Measurements from ENCODE around the gene HLA-DOA. TPM values are rescaled to one million over a fixed set of nuclear protein-coding genes. Genes with fewer than 3 reads are reported as not detected.

Gene HLA-DOA
- polyA plus RNA-seq, 6 donors from 2014 or later = 219 to 598 (median 388) TPM

DNA sequence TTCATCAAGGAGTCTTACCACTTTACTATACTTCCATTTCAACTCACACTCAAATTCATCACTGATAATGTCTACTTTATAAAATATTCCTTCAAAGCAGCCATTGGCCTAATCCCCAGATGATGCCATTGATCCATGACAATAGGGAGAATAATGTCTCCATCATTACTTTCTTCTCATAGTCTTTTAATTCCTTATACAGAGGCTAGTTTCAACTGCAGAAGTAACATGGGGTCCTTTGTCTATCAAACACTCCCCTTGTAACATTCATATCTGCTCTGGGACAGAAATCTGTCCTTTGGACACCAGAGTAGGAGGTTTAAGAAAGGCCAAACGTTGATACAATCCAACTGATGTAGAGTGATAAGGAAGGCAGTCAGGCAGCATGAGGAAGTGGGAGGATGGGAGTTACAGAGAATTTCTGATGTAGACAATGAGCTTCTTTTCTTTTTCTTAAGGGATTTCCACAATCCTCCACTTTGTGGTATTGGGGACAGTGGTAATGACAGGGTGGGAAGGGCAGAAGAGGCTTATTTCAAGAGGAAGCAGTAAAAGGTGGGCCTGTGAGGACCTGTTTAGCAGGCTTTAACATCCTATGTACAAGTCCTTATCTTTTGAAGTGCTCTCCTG, 18.9 kb upstream of the HLA-DOA start:
- Mint-ChIP-seq H3K9me3 (peaks cover 0 to 5% (median 3%) of the 10 kb centered on the region in 7 donors), H3K4me1 (peaks cover 48 to 73% (median 67%) of the 10 kb centered on the region in 3 donors), H3K27ac (peak overlapping the region; percentile 100), H3K36me3 (no peaks in the 10 kb centered on the region), H3K27me3 (no peaks in the 10 kb centered on the region), H3K4me3 (peak overlapping the region; percentile 59 to 96 (median 82))
- DNase-seq (peak; percentile 44), ATAC-seq (ENCODE audit: low read depth in 2 of 2) (no peak)

DNA sequence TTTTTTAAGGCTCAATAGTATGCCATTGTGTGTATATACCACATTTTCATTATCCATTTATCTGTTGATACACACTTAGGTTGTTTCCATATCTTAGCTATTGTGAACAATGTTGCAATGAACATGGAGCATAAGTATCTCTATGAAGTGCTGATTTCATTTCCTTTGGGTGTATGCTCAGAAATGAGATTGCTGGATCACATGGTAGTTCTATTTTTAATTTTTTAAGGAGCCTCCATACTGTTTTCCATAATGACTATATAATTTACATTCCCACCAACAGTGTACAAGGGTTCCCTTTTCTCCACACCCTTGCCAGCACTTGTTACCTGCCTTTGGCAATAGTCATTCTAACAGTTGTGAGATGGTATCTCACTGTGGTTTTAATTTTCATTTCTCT, 15.1 kb upstream of the HLA-DOA start:
- DNase-seq = no peak
- ATAC-seq (ENCODE audit: low read depth in 2 of 2) = no peak
- Mint-ChIP-seq H3K27ac (peak overlapping the region in 3 of 6 donors; percentile 26 to 100 (median 30)), H3K4me3 (no peak overlapping the region), H3K36me3 (no peaks in the 10 kb centered on the region), H3K9me3 (peaks cover 0 to 5% (median 3%) of the 10 kb centered on the region in 7 donors), H3K4me1 (peaks cover 43 to 75% (median 64%) of the 10 kb centered on the region in 3 donors), H3K27me3 (no peaks in the 10 kb centered on the region)

DNA sequence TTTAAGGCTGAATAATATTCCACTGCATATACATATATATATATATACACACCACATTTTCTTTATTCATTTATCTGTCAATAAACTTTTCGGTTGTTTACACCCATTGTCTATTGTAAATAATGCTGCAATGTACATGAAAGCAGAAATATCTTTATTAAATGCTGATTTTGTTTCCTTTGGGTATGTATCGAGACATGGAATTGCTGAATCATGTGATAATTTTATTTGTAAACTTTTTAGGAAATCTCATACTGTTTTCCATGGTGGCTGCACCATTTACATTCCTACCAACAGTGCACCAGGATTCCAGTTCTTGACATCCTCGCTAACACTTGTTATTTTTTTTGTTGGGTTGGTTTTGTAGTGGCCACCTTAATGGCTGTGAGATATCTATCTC, 14.1 kb upstream of the HLA-DOA start:
- peak overlapping the region in 2 of 6 donors; percentile 93 to 100 for H3K27ac Mint-ChIP-seq
- no peaks in the 10 kb centered on the region for H3K36me3 Mint-ChIP-seq
- H3K4me1 Mint-ChIP-seq = peaks cover 45 to 75% (median 64%) of the 10 kb centered on the region in 3 donors
- DNase-seq = no peak
- peaks cover 0 to 5% (median 0%) of the 10 kb centered on the region in 7 donors for H3K9me3 Mint-ChIP-seq
- H3K27me3 Mint-ChIP-seq = no peaks in the 10 kb centered on the region
- no peak for ATAC-seq (ENCODE audit: low read depth in 2 of 2)
- no peak overlapping the region for H3K4me3 Mint-ChIP-seq

DNA sequence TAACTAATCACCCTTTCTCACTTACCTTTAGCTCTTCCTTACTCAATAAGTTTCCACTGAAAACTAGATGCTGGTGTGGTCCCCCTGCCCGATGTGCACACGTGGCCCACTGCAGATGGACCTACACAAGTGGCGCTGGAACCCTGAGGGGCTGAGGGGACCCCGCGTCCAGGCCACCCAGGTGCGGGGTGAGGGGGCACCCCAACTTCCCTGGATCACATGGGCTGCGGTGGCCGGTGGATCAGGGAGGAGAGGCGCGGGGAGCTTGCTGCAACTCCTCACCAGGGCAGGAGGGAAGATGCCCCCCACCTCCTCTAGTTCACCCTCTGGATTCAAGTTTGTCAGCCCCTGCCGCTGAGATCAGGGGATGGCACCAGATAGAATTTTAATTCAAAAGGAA, 12.5 kb upstream of the HLA-DOA start:
- ATAC-seq (ENCODE audit: low read depth in 2 of 2) = no peak
- Mint-ChIP-seq H3K36me3 (no peaks in the 10 kb centered on the region), H3K27me3 (no peaks in the 10 kb centered on the region), H3K4me3 (no peak overlapping the region), H3K4me1 (peaks cover 47 to 77% (median 64%) of the 10 kb centered on the region in 3 donors), H3K27ac (peak overlapping the region in 5 of 6 donors; percentile 39 to 100 (median 97)), H3K9me3 (no peaks in the 10 kb centered on the region)
- DNase-seq = no peak

DNA sequence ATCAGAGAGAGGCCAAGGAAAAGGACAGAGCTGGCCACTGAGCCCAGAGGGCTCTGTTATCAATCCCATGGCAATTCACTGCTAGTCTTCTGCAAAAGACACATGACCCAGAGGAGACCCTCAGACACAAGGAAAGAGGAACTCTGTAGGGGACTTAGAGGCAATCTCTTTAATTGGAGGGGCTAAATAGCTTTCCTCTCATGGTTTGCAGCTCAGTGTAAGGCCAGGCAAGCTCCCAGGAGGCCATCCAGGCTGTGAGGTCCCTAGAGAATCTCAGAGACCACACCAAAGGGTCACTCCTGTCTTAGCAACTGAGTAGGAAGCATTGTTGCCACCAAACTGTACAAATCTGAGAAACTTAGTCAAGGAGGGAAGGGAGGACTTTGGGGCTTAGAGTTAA, 10.0 kb upstream of the HLA-DOA start:
- Mint-ChIP-seq H3K4me3 (peak overlapping the region; percentile 37 to 88 (median 76)), H3K4me1 (peaks cover 65 to 82% (median 78%) of the 10 kb centered on the region in 3 donors)
- ATAC-seq (ENCODE audit: low read depth in 2 of 2) = peak; percentile 10 to 13

DNA sequence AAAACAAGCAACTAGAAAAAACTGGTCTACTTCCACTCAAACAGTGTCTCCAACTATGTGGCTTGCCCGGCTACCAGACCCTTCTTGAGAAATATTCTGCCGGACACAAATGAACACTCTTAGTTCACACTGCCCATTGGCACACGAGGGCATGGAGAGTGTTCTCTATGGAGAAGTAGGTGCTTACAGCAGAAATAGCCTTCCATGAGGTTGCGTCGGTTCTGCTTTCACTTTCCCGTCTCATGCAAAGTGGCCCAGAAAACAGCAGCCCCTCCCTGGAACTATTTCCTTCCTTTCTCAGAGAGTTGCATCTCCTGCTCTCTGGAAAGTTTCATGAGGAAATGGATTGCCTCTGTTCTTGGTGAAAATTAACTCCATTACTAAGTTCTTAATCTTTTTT, 9.5 kb upstream of the HLA-DOA start:
- peak overlapping the region; percentile 97 to 100 (median 100) for H3K27ac Mint-ChIP-seq
- H3K36me3 Mint-ChIP-seq = no peaks in the 10 kb centered on the region
- ATAC-seq (ENCODE audit: low read depth in 2 of 2) (peak; percentile 93 to 94), DNase-seq (peak; percentile 91)
- H3K27me3 Mint-ChIP-seq = no peaks in the 10 kb centered on the region
- peak overlapping the region; percentile 37 to 88 (median 76) for H3K4me3 Mint-ChIP-seq
- H3K4me1 Mint-ChIP-seq = peaks cover 65 to 84% (median 78%) of the 10 kb centered on the region in 3 donors
- H3K9me3 Mint-ChIP-seq = no peaks in the 10 kb centered on the region

More for the DNA sequence above, 10.0 kb upstream of the HLA-DOA start:
- H3K9me3 Mint-ChIP-seq = no peaks in the 10 kb centered on the region
- no peaks in the 10 kb centered on the region for H3K36me3 Mint-ChIP-seq
- H3K27ac Mint-ChIP-seq = peak overlapping the region; percentile 97 to 100 (median 100)
- no peaks in the 10 kb centered on the region for H3K27me3 Mint-ChIP-seq
- no peak for DNase-seq

DNA sequence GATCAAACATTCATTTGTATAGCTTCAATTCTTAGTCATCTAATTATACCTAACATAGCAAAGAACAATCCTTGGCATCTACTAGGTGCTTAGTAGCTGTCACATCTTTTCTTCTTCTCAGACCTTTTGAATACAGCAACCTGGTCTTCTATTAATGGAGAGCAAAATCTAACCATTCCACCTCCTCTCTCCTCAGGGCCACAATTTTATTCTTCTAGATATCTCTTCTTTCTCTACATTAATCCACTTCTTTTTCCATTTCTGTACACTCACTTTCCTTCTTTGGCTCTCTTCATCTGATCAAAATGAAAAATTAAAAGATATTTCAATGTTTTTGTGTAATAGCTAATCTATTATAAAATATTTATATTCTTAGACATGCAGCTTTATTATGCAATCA, 9.0 kb upstream of the HLA-DOA start:
- Mint-ChIP-seq H3K36me3 (no peaks in the 10 kb centered on the region), H3K4me3 (peak overlapping the region; percentile 36 to 78 (median 61)), H3K9me3 (no peaks in the 10 kb centered on the region), H3K4me1 (peaks cover 65 to 84% (median 78%) of the 10 kb centered on the region in 3 donors), H3K27ac (peak overlapping the region; percentile 97 to 100 (median 100)), H3K27me3 (no peaks in the 10 kb centered on the region)
- ATAC-seq (ENCODE audit: low read depth in 2 of 2) (no peak), DNase-seq (no peak)

DNA sequence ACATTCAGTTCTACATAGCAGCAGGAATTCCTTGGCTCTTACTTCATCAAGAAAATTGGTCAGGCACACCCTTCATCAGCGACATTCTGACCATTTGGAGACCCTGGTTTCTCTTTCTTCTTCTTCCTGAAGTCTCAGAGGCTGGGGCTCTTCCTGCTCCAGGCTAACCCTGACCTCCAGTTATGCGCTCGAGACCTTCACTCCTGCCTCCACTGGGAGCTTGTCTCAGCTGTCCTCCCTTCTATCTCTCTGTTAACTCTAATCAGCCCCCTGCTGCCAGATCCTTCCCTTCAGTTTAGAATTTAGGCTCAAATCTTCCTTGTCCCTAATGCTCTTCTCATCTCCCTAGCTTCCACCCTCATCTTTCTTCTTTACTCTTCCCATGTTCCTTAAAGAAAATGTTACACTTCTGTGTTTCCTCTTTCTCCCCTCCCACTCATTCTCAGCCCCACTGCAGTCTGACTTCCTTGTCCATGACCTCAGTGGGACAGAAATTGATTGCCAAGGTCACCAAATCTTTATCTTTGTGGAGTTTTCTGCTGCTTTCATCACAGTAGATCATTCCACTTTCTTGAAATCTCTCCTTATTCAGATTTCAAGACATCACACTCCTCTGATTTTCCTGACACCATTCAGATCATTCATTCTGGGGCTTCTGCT, 8.4 kb upstream of the HLA-DOA start:
- ATAC-seq (ENCODE audit: low read depth in 2 of 2) = no peak
- Mint-ChIP-seq H3K4me1 (peaks cover 59 to 79% (median 78%) of the 10 kb centered on the region in 3 donors), H3K9me3 (no peaks in the 10 kb centered on the region), H3K4me3 (peak overlapping the region; percentile 36 to 78 (median 61)), H3K36me3 (no peaks in the 10 kb centered on the region), H3K27ac (peak overlapping the region; percentile 97 to 100 (median 100)), H3K27me3 (no peaks in the 10 kb centered on the region)
- peak; percentile 36 for DNase-seq

DNA sequence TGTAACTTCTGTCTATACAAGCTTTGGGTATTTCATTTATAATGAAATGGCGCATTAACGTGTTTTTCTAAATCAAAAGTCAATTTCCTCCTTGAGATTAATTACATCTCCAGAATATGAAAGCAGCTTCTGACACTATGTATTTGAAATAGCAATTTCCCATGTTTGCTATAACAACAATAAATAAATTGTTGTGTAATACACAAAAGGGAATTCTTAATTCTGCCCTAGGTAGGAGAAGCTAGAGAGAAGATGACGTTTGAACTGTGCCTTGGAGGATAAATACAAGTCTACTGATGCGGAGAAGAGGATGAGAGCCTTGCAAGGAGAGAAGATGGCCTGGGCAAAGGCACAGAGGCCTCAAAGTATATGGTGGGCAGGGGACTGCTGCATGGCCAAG, 7.6 kb upstream of the HLA-DOA start:
- Mint-ChIP-seq H3K27me3 (no peaks in the 10 kb centered on the region), H3K36me3 (no peaks in the 10 kb centered on the region), H3K27ac (peak overlapping the region; percentile 97 to 100 (median 100)), H3K9me3 (no peaks in the 10 kb centered on the region), H3K4me1 (peaks cover 59 to 72% (median 70%) of the 10 kb centered on the region in 3 donors), H3K4me3 (peak overlapping the region in 4 of 8 donors; percentile 0 to 78 (median 66))
- no peak for DNase-seq
- ATAC-seq (ENCODE audit: low read depth in 2 of 2) = no peak

DNA sequence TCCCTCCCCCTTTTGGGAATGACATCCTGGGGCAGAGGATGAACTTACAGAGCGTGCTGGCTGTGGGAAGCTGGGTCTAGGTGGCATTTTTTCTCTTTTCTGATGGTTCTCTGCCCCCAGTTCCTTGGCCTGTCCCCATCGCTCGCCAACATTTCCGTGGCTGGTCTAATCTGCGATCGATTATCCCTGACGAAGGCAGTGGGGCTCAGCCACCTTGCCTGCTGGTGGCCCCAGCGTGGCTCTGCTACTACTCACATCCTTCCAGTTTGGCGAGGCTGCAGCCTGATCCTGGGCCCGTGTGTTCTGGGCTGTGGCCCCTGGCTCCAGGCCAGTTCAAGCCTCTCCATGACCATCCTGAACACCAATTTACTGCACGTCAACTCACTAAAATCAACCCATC, 6.4 kb upstream of the HLA-DOA start:
- Mint-ChIP-seq H3K4me3 (peak overlapping the region in 4 of 8 donors; percentile 16 to 66 (median 40)), H3K36me3 (no peaks in the 10 kb centered on the region), H3K9me3 (no peaks in the 10 kb centered on the region), H3K27ac (peak overlapping the region; percentile 97 to 100 (median 100)), H3K4me1 (peaks cover 65 to 71% (median 69%) of the 10 kb centered on the region in 3 donors), H3K27me3 (no peaks in the 10 kb centered on the region)
- ATAC-seq (ENCODE audit: low read depth in 2 of 2) (no peak), DNase-seq (no peak)

DNA sequence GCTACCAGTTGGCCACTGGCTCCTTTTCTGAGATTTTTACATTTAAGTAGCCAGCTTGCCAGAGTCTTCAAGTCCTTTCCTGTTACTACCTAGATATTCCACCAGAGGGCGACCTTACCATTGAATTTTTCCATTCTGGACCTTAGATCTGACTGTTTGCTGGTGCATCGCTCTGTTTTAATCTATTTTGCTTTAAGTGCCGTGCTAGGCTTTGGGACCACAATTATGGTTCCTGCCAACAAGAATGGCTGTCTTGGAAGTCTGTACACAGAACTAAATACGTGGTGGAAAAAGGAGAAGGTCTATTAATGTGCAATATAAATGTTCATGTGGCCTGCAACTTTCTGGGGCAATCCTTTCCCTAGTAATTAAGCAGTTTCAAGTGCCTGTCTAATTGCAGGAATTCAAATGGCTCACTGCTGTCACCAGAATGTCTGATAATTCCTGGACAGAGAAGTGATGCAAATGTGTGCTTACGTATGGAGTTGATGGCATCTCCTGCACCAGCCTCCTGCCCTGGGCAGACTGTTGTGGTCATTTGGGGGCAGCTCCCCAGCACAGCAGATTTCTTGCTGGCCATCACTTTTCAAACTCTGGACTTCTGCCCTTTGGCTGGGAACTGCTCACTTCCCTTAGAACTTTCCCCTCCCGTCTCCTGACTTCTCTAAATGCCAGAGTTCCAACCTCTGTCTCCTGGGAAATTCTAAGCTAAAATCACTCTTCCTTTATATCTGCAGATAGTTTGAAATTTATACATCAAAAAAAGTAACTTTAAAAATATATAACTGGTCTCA, 5.6 kb upstream of the HLA-DOA start:
- peak; percentile 84 for DNase-seq
- Mint-ChIP-seq H3K27ac (peak overlapping the region; percentile 92 to 100 (median 98)), H3K4me1 (peaks cover 57 to 71% (median 61%) of the 10 kb centered on the region in 3 donors), H3K27me3 (no peaks in the 10 kb centered on the region), H3K36me3 (no peaks in the 10 kb centered on the region), H3K4me3 (peak overlapping the region; percentile 29 to 87 (median 61)), H3K9me3 (no peaks in the 10 kb centered on the region)
- ATAC-seq (ENCODE audit: low read depth in 2 of 2) = peak; percentile 17 to 24

DNA sequence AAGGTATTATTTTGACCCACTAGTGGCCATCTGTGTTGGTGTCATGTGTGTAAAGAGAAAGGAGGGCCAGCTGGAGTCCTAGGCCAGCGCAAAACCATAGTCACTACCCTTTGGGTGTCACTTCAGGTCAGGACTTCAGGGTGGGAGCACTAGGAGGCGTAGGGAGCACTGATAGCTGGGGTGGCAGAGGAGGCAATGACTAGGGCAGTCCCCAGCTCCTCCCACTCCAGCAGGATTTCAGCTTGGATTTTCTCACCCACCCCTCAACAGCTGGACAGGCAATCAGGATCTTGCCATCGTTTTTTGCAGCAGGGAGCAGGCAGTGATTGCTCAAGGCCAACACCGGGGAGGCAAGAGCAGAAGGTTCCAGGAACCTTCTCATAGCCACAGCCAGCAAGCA, 4.2 kb upstream of the HLA-DOA start:
- Mint-ChIP-seq H3K4me1 (peaks cover 53 to 68% (median 55%) of the 10 kb centered on the region in 3 donors), H3K9me3 (no peaks in the 10 kb centered on the region), H3K4me3 (no peak overlapping the region), H3K27me3 (no peaks in the 10 kb centered on the region), H3K36me3 (peaks cover 0 to 7% of the 10 kb centered on the region in 2 donors), H3K27ac (peak overlapping the region in 3 of 6 donors; percentile 51 to 72 (median 52))
- ATAC-seq (ENCODE audit: low read depth in 2 of 2) = no peak
- DNase-seq = no peak

DNA sequence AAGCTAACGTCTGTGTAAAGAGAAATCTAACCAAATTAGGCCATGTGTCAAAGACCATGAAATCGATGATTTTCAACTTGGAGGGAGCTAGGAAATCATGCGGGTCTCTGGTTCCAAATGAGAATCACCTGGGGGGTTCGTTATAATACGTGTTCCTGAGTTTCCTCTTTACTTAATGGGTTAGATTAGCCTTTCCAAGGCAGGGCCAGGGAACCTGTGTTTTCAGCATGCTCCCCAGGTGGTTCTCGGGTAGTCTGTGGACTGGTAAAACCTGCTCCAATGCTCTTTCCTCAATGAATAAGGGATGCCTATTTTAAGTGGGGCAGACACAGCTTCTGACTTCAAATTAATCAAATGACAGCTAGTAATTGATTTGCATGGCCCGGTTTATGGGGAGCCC, 965 bp upstream of the HLA-DOA start:
- peaks cover 51 to 64% (median 55%) of the 10 kb centered on the region in 3 donors for H3K4me1 Mint-ChIP-seq
- peak overlapping the region in 3 of 8 donors; percentile 12 to 39 (median 28) for H3K4me3 Mint-ChIP-seq
- H3K27me3 Mint-ChIP-seq = no peaks in the 10 kb centered on the region
- no peaks in the 10 kb centered on the region for H3K9me3 Mint-ChIP-seq
- no peak for DNase-seq
- peaks cover 6 to 38% of the 10 kb centered on the region in 2 donors for H3K36me3 Mint-ChIP-seq
- no peak for ATAC-seq (ENCODE audit: low read depth in 2 of 2)
- H3K27ac Mint-ChIP-seq = peak overlapping the region; percentile 57 to 98 (median 90)
